MM.1S (cell line): ENCODE data around the gene TCF25.

Experiments
- DNase-seq: peaks from one replicate; pipeline ENCODE4 v3.0.0-alpha.2; 2015
- H2AFZ ChIP-seq: fragments of 300-600 bp; sonication (generic); 2 replicates; pipeline ENCODE4 v1.6.0; 2016; ENCODE audit warnings: antibody characterized with exemption, low read length
- H3F3A ChIP-seq: fragments of 300-600 bp; sonication (generic); 2 replicates; pipeline ENCODE4 v1.6.1; 2016; ENCODE audit warnings: mild to moderate bottlenecking, antibody characterized with exemption, low read length, moderate library complexity, mixed read lengths; ENCODE audit not compliant: insufficient read depth
- H3K27ac ChIP-seq: fragments of 300-600 bp; sonication (generic); 2 replicates; pipeline ENCODE4 v1.5.1; 2016; ENCODE audit warnings: mild to moderate bottlenecking, low read length
- H3K27me3 ChIP-seq: fragments of 300-600 bp; sonication (generic); replicated peaks from 2 replicates; pipeline ENCODE4 v1.6.0; 2016; ENCODE audit warnings: low read length; ENCODE audit not compliant: insufficient read depth
- H3K36me3 ChIP-seq: fragments of 300-600 bp; sonication (generic); replicated peaks from 2 replicates; pipeline ENCODE4 v1.6.1; 2016; ENCODE audit warnings: mild to moderate bottlenecking, low read length, mixed read lengths; ENCODE audit not compliant: insufficient read depth
- H3K4me1 ChIP-seq: fragments of 300-600 bp; sonication (generic); 2 replicates; pipeline ENCODE4 v1.6.1; 2016; ENCODE audit warnings: low read length, mixed read lengths
- H3K4me2 ChIP-seq: fragments of 300-600 bp; sonication (generic); 2 replicates; pipeline ENCODE4 v1.6.0; 2016; ENCODE audit warnings: low read depth, low read length
- H3K4me3 ChIP-seq: fragments of 300-600 bp; sonication (generic); 2 replicates; pipeline ENCODE4 v1.5.1; 2016; ENCODE audit warnings: low read length, mixed read lengths
- H3K79me2 ChIP-seq: fragments of 300-600 bp; sonication (generic); 2 replicates; pipeline ENCODE4 v1.6.1; 2016; ENCODE audit warnings: mixed run types, low read length, mixed read lengths
- H3K9ac ChIP-seq: fragments of 300-600 bp; sonication (generic); 2 replicates; pipeline ENCODE4 v1.6.1; 2016; ENCODE audit warnings: low read length, mixed read lengths
- H3K9me2 ChIP-seq: fragments of 300-600 bp; sonication (generic); replicated peaks from 2 replicates; pipeline ENCODE4 v1.6.1; 2016; ENCODE audit warnings: mild to moderate bottlenecking, low read length, mixed read lengths; ENCODE audit not compliant: insufficient read depth
- H3K9me3 ChIP-seq: fragments of 300-600 bp; sonication (generic); replicated peaks from 2 replicates; pipeline ENCODE4 v1.6.1; 2016; ENCODE audit warnings: mild to moderate bottlenecking, low read length, mixed read lengths; ENCODE audit not compliant: insufficient read depth
- H4K20me1 ChIP-seq: fragments of 300-600 bp; sonication (generic); 2 replicates; pipeline ENCODE4 v1.6.1; 2016; ENCODE audit warnings: mild to moderate bottlenecking, low read length, moderate library complexity, mixed read lengths; ENCODE audit not compliant: insufficient read depth
- CTCF ChIP-seq: fragments of 300-600 bp; sonication (generic); IDR thresholded peaks from 2 replicates; pipeline ENCODE4 v1.5.1; 2016; ENCODE audit warnings: antibody characterized with exemption, low read length, mixed read lengths
- EZH2 ChIP-seq: fragments of 300-600 bp; sonication (generic); optimal IDR thresholded peaks from 2 replicates; pipeline ENCODE3; 2017; ENCODE audit warnings: low read depth, mild to moderate bottlenecking, antibody characterized with exemption, low read length, mixed read lengths
- EZH2phosphoT487 ChIP-seq: fragments of 300-600 bp; sonication (generic); IDR thresholded peaks from 2 replicates; pipeline ENCODE4 v1.6.1; 2018; ENCODE audit warnings: antibody characterized with exemption, low read length

Gene TCF25

GRCh38 chr16:89958068-89958467 lies 84.7 kb downstream of the TCF25 start:
- no peak overlapping the region for H3K4me3 ChIP-seq
- H3K9ac ChIP-seq, result no peak overlapping the region
- no peaks in the 10 kb centered on the region for H3K9me2 ChIP-seq
- no peaks in the 10 kb centered on the region for H3K4me1 ChIP-seq
- no peak overlapping the region for H2AFZ ChIP-seq
- no peaks in the 10 kb centered on the region for H3K9me3 ChIP-seq
- H3K4me2 ChIP-seq, result no peak overlapping the region
- no peak for TF ChIP-seq CTCF
- no peak for TF ChIP-seq EZH2
- TF ChIP-seq EZH2phosphoT487, result no peak
- H3F3A ChIP-seq, result no peaks in the 10 kb centered on the region
- H4K20me1 ChIP-seq, result no peaks in the 10 kb centered on the region
- H3K79me2 ChIP-seq, result no peaks in the 10 kb centered on the region
- H3K27ac ChIP-seq, result no peak overlapping the region
- no peaks in the 10 kb centered on the region for H3K36me3 ChIP-seq
- no peak for DNase-seq
- H3K27me3 ChIP-seq, result no peaks in the 10 kb centered on the region

- no peaks in the 10 kb centered on the region for H3K4me1 ChIP-seq
- no peak overlapping the region for H3K4me3 ChIP-seq
- no peaks in the 10 kb centered on the region for H3K36me3 ChIP-seq
- no peaks in the 10 kb centered on the region for H4K20me1 ChIP-seq
- H2AFZ ChIP-seq, result no peak overlapping the region
- no peak overlapping the region for H3K9ac ChIP-seq
- TF ChIP-seq EZH2phosphoT487, result no peak
- TF ChIP-seq EZH2, result no peak
- no peak for TF ChIP-seq CTCF
- H3K9me2 ChIP-seq, result no peaks in the 10 kb centered on the region
- DNase-seq, result no peak
- H3F3A ChIP-seq, result no peaks in the 10 kb centered on the region
- H3K27me3 ChIP-seq, result no peaks in the 10 kb centered on the region
- H3K4me2 ChIP-seq, result no peak overlapping the region
- no peak overlapping the region for H3K27ac ChIP-seq
- no peaks in the 10 kb centered on the region for H3K79me2 ChIP-seq
- H3K9me3 ChIP-seq, result no peaks in the 10 kb centered on the region
Observed at GRCh38 chr16:89958596-89958995, 85.2 kb downstream of the TCF25 start.

DNA sequence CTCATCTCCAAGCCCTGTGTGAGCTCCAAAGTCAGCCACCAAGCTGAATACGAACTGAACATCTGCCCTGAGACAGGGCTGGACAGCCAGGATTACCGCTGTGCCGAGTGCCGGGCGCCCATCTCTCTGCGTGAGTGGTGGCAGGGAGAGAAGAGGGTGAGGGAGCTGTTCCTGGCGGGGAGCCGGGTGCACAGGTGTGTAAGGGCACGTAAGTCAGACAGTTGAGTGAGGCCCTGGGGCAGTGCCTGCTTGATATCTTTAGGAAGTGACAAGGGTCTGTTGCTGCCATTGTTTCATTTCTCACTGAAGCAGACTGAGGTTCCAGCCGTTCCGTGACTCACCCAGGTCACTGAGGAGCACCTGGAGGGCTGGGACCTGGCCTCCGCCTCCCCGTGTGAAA lies 87.6 kb downstream of the TCF25 start:
- no peak overlapping the region for H3K9ac ChIP-seq
- H3K27ac ChIP-seq, result no peak overlapping the region
- H3K9me2 ChIP-seq, result no peaks in the 10 kb centered on the region
- no peaks in the 10 kb centered on the region for H3K27me3 ChIP-seq
- no peaks in the 10 kb centered on the region for H3K36me3 ChIP-seq
- no peak overlapping the region for H2AFZ ChIP-seq
- H3F3A ChIP-seq, result no peaks in the 10 kb centered on the region
- TF ChIP-seq EZH2phosphoT487 (no peak), EZH2 (no peak), CTCF (no peak)
- no peak for DNase-seq
- H3K9me3 ChIP-seq, result no peaks in the 10 kb centered on the region
- no peaks in the 10 kb centered on the region for H4K20me1 ChIP-seq
- H3K79me2 ChIP-seq, result no peaks in the 10 kb centered on the region
- no peaks in the 10 kb centered on the region for H3K4me1 ChIP-seq
- H3K4me3 ChIP-seq, result no peak overlapping the region
- no peak overlapping the region for H3K4me2 ChIP-seq
